NCI-H748 (cell line): ENCODE results near the gene PVALEF.
A peak's percentile ranks its signal among the peaks of the same experiment; 100 is the strongest.

Source experiments
- DNase-seq: peaks from one replicate; lab custom pipeline; 2025; ENCODE audit not compliant: unreplicated experiment; lab: John Stamatoyannopoulos, UW

Gene PVALEF

GRCh38 chr17:81165246-81166032 lies at the start of gene PVALEF:
Gene PVALEF (plus strand): TSS chr17:81165507. CDS start chr17:81181227, 15,720 bp downstream.
- DNase-seq = peak; percentile 44

- no peak for DNase-seq
These were observed 49.4 kb upstream of the PVALEF start for GRCh38 chr17:81115749-81116464.

GRCh38 chr17:81116704-81117103 lies 48.6 kb upstream of the PVALEF start:
- no peak for DNase-seq

GRCh38 chr17:81117672-81118198 lies 47.6 kb upstream of the PVALEF start:
- DNase-seq = no peak

- DNase-seq = no peak
These were observed 46.7 kb upstream of the PVALEF start for GRCh38 chr17:81118308-81119221.

GRCh38 chr17:81119223-81120148 lies 45.8 kb upstream of the PVALEF start:
- peak; percentile 54 for DNase-seq

- DNase-seq = no peak
These were observed 45.2 kb upstream of the PVALEF start for GRCh38 chr17:81120149-81120484.

- DNase-seq = no peak
These were observed 44.3 kb upstream of the PVALEF start for GRCh38 chr17:81120695-81121621.

- DNase-seq = peak; percentile 33
These were observed 43.2 kb upstream of the PVALEF start for GRCh38 chr17:81121841-81122733.

GRCh38 chr17:81123052-81124048 lies 42.0 kb upstream of the PVALEF start:
- DNase-seq = no peak

GRCh38 chr17:81124377-81124776 lies 40.9 kb upstream of the PVALEF start:
- DNase-seq = no peak

GRCh38 chr17:81125573-81126081 lies 39.7 kb upstream of the PVALEF start:
- DNase-seq = no peak

GRCh38 chr17:81126281-81127132 lies 38.8 kb upstream of the PVALEF start:
- DNase-seq = no peak

GRCh38 chr17:81127133-81127455 lies 38.2 kb upstream of the PVALEF start:
- no peak for DNase-seq

- no peak for DNase-seq
These were observed 37.7 kb upstream of the PVALEF start for GRCh38 chr17:81127526-81128177.
